ENCODE measurements around the gene CROCC2.

CROCC2 gene

DNA sequence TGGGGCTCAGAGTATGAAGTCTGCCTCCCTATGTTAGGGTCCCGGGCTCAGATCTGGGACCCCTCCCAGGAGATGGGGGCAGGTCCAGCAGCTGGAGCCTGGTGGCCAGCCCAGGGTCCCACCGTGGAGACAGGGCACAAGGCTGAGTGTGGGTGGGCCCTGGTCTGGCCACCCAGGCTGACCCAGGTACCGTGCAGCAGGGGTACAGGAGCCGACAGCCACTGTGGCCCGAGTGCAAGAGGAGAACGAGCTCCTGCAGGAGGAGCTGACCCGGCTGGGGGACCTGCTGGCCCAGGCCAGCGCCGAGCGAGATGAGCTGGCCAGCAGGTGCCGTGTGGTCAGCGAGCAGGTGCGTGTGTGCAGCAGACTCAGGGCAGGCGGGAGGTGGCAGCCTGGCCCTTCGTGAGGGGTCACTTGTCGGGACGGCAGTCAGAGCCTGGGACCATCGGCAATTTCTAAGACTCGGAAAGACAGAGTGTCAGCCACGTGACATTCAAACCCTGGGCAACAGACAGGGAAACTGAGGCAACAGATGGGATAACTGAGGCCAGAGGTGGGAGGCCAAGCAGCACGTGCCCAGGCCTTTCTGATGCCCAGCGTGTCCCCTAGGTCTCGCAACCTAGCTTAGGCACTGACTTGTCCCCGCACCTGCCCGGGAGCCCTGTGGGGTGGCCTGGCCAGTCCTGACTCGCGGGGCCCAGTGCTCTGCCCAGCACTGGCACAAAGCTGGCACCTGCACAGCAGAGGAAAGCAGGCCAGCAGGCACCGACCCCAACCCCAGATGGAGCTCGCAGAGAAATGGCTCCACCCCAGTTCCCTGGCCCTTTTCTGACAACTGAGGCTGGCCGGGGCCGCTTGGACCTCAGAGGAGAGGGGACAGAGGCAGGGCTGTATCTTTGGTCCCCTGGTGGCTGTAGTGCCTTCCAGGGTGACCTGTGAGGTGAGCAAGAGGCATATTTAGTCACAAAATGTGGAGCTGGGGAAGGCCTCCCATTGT, 13.9 kb downstream of the CROCC2 start:
- in situ Hi-C loops (cut with MboI; ENCODE audit: low sequenced_read_pairs) = no loop called here

DNA sequence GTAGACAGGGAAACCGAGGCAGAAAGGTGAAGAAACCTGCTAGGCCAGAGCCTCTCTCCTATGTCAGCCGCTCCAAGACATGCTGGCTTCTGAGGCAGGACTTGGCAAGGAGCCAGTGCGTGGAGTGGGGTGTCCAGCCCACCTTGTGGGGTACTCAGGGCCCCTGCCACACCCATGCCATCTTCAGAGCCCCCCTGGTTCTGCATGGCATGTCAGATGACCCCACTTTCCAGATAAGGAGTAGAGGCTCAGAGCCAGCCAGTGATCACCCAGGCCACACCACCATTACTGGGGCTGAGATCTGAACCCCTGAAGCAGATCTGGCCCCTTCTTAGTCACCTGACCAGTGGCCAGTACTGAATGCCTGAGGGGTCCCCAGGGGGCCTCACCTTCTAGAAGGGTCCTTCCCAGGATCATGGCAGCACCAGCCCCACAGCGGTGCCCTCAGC, 14.7 kb downstream of the CROCC2 start:
- in situ Hi-C loops (cut with MboI; ENCODE audit: low sequenced_read_pairs) = no loop called here

DNA sequence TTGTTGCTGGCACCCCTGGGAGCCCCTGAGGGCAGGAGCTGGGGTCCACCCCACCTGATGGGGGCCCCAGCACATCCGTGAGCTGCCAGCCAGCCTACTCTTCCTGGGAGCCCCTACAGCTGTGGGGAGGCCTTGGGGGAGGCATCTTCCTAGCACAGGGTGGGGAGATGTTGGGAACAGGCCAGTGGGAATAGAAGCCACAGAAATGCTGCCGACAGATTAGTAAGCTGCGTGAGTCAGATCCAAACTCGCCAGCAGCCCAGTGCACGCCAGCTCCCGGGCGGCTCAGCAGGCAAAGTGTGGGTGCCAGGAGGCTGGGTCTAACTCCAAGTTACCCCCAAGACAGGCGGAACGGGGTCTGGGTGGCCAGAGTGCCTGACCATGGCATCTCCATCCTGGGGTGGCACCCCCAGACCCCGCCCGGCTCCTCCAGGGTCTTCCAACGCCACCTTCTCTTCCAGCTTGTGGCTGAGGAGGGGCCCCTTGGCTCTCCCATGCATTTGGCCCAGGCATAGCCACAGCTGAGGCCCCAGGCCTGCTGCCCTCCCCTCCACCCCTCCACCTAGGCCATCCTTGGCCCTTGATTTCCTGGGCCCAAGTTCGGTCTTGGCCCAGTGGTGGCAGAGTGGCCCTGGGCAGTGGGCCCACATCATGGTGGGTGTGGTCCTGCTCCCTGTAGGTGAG, 15.3 kb downstream of the CROCC2 start:
- in situ Hi-C loops (cut with MboI; ENCODE audit: low sequenced_read_pairs) = no loop called here

GRCh38 chr2:240921995-240922244, 15.8 kb downstream of the CROCC2 start:
- in situ Hi-C loops (cut with MboI; ENCODE audit: low sequenced_read_pairs) = no loop called here

- in situ Hi-C loops (cut with MboI; ENCODE audit: low sequenced_read_pairs) = no loop called here
These were observed 16.3 kb downstream of the CROCC2 start for GRCh38 chr2:240922245-240922981.

DNA sequence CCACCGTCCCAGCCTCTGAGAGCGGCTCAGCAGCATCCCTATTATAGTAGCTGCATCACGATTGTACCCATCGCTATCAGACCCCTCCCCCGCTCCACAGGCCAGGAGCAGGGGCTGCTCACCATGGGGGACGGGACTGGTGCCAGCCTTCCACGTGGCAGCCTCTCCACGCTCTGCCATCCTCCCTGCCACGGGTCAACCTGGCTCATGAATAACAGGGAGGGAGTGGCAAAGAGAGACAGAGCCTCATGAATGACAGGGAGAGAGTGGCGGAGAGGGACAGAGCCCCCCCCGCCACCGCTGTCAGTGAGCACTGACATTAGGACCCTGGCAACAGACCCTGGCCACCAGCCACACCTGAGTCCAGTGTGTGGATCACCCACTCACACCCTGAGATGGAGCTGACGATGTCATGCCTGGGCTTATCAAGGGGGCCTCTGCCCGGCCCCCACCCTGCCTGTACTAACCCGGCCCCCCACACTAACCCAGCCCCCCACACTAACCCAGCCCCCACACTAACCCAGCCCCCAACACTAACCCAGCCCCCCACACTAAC, 16.9 kb downstream of the CROCC2 start:
- in situ Hi-C loops (cut with MboI; ENCODE audit: low sequenced_read_pairs) = no loop called here

GRCh38 chr2:240925191-240925567, 19.0 kb downstream of the CROCC2 start:
- in situ Hi-C loops (cut with MboI; ENCODE audit: low sequenced_read_pairs) = no loop called here

GRCh38 chr2:240925568-240926515, 19.7 kb downstream of the CROCC2 start:
- in situ Hi-C loops (cut with MboI; ENCODE audit: low sequenced_read_pairs) = no loop called here

GRCh38 chr2:240926516-240927389, 20.6 kb downstream of the CROCC2 start:
- in situ Hi-C loops (cut with MboI; ENCODE audit: low sequenced_read_pairs) = no loop called here

DNA sequence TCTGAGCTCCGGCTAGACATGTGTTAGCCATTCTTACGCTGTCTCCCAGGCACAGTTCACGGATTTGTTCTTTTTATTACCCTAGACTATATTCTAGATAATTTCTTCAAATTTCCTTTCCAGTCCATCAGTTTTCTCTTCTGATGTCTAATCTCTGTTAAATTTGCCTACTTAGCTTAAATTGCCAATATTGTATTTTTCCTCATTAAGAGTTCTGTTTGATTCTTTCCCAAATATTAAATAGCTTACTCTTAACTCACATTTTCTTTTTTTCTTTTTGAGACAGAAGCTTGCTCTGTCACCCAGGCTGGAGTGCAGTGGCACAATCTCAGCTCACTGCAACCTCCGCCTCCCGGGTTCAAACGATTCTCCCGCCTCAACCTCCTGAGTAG, 21.2 kb downstream of the CROCC2 start:
- in situ Hi-C loops (cut with MboI; ENCODE audit: low sequenced_read_pairs) = no loop called here

DNA sequence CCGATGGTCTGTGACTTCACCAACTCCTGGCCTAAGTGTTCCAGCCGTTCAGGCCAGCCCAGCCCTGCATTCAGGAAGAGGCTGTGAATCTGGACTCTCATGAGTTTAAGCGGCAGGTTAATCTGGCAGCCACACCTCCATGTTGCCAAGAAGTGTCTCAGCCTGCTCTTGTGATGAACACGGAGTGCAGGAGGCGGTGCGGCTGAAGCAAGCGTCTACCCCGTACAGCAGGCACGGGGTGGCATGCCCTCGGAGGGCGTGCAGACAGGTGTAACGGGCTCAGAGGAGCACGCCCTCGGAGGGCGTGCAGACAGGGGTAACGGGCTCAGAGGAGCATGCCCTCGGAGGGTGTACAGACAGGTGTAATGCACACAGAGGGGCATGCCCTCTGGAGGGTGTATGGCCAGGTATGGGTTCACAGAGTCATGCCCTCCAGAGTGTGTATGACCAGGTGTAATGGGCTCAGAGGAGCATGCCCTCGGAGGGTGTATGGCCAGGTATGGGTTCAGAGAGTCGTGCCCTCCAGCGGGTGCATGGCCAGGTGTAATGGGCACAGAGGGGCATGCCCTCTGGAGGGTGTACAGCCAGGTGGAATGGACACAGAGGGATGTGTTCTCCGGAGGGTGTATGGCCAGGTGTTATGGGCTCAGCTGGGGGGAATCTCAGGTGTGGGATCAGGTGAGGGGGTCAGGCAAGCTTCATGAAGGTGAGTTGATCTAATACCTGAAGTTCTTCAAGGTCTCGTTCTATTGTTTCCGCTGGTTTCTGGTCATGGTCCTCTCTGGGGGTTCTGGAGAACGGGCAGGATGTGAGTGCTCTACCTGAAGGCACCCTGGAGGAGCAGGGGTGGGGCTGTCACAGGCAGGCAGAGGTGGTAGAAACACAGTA, 22.6 kb downstream of the CROCC2 start:
- in situ Hi-C loops (cut with MboI; ENCODE audit: low sequenced_read_pairs) = no loop called here

DNA sequence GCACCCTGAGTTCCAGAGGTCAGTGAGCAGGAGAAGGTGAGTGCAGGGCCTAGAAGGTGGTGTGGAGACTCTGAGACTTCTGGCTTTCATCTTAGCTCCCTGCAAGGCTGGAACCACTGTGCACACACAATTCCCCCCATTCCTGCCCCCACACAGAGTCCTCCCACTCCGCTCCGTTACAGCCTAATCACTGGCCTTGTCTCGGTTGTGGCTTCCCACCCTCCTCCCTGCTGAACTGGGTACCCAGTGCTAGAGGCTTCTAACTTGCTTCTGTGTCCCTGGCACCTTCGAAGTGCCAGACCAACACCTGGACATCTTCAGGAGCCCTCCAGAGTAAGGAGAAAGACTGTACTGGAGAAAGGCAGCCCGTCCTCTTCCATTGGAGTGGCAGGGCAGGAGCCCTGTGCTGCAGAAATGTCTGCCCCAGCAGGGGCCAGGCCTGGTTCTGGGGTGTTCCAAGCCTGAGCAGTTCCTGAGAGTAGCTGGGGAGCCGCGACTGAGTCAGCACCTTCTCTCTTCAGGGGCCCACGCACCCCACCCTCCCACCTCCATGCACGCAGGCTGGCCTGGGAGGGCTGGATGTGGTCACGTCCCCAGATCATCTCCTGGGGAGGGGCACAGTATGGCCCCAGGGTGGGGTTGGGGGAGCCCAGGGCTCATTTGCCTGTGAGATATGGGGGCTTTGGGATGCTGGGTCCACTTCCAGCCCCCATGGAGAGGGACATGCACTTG, 23.4 kb downstream of the CROCC2 start:
- in situ Hi-C loops (cut with MboI; ENCODE audit: low sequenced_read_pairs) = no loop called here

DNA sequence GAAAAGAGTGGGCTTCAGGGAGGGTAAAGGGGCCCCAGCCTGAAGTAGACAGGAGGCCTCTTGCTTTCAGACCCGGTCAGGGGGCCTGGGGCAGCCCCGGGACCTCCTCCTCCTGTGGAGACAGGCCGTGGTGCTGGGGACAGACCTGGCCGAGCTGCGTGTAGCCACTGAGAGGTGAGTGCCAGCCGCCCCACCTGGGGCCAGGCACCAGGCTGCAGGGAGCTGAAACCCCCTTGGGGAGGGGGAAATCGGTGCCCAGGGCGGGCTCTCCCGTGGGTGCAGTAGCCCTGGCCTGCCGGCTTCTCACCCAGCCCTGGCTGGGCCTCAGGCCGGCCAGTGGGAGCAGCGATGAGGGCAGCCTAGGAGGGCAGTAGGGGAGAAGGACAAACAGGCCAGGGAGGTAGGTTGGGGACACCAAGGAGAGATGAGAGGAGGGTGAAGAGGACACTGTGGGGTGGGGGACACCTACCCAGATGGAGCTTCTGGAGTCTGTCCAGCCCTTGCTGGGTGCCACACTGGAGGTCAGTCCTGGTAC, 24.0 kb downstream of the CROCC2 start:
- in situ Hi-C loops (cut with MboI; ENCODE audit: low sequenced_read_pairs) = no loop called here

GRCh38 chr2:240930631-240931318, 24.6 kb downstream of the CROCC2 start:
- in situ Hi-C loops (cut with MboI; ENCODE audit: low sequenced_read_pairs) = no loop called here

DNA sequence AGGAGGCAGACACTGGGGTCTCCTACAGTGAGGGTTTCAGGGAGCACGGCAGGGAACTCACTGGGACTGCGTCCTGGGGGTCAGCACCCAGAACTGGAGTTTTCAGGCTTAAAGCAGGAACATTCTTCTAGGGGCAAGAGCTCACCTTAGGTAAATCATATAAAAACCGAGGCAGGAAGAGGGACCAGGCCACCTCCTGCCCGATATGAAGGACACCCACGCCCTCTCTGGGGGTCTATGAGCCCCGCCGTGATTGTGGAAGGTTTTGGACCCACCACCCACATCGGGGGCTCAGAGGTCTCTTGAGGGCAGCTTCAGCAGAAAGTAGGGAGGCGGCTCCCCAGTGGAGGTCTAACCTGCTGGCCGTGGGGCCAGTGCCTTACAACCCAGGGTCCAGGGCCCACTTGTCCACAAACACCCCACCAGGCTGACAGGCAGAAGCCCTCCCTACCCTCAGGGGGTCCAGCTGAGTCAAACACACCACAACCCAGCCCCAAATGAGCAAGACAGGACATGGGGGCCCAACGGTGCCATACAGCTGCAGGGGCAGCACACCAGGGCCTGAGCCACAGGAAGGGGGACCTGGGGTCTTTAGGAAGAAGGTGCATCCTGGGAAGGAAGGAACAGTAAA, 25.3 kb downstream of the CROCC2 start:
- in situ Hi-C loops (cut with MboI; ENCODE audit: low sequenced_read_pairs) = no loop called here

GRCh38 chr2:240932001-240932723, 26.0 kb downstream of the CROCC2 start:
- in situ Hi-C loops (cut with MboI; ENCODE audit: low sequenced_read_pairs) = no loop called here

Data from hTERT RPE-1 (cell line).